D341Med (cell line): Measurements from ENCODE around the gene CFAP410.

ENCODE experiments used
- DNase-seq: peaks from one replicate; pipeline ENCODE4 v3.0.0; 2012; ENCODE audit warnings: low spot score

Gene CFAP410

GRCh38 chr21:44298301-44298700, 40.9 kb downstream of the CFAP410 start:
- DNase-seq = no peak

- peak; percentile 89 for DNase-seq
These were observed 41.5 kb downstream of the CFAP410 start for GRCh38 chr21:44297525-44298290.

- DNase-seq = no peak
These were observed 42.3 kb downstream of the CFAP410 start for GRCh38 chr21:44296916-44297315.

GRCh38 chr21:44296103-44296519, 43.1 kb downstream of the CFAP410 start:
- DNase-seq = no peak

- DNase-seq = no peak
These were observed 43.5 kb downstream of the CFAP410 start for GRCh38 chr21:44295646-44296045.

GRCh38 chr21:44295163-44295573, 44.0 kb downstream of the CFAP410 start:
- no peak for DNase-seq

- no peak for DNase-seq
These were observed 44.6 kb downstream of the CFAP410 start for GRCh38 chr21:44294391-44295162.

- no peak for DNase-seq
These were observed 45.5 kb downstream of the CFAP410 start for GRCh38 chr21:44293551-44294231.

- no peak for DNase-seq
These were observed 46.4 kb downstream of the CFAP410 start for GRCh38 chr21:44292812-44293195.

GRCh38 chr21:44291936-44292811, 47.0 kb downstream of the CFAP410 start:
- no peak for DNase-seq

- no peak for DNase-seq
These were observed 47.9 kb downstream of the CFAP410 start for GRCh38 chr21:44291078-44291935.

- DNase-seq = no peak
These were observed 48.7 kb downstream of the CFAP410 start for GRCh38 chr21:44290327-44291077.

GRCh38 chr21:44289381-44290010, 49.7 kb downstream of the CFAP410 start:
- no peak for DNase-seq

GRCh38 chr21:44288251-44289110, 50.7 kb downstream of the CFAP410 start:
- DNase-seq = no peak

GRCh38 chr21:44286716-44287632, 52.2 kb downstream of the CFAP410 start:
- DNase-seq = no peak

GRCh38 chr21:44286086-44286715, 53.0 kb downstream of the CFAP410 start:
- no peak for DNase-seq
